SIG-M5 treated with dmso at 0.1 percent for 504 hours (cell line): ENCODE data around the gene RGR.
"Not testable (repeated sequence)": the region's sequence is repeated elsewhere in the genome, so short reads cannot be mapped to it uniquely, and the experiment has no call there.

Source experiments
- DNase-seq: peaks from one replicate; lab custom pipeline; 2025; ENCODE audit not compliant: unreplicated experiment; lab: John Stamatoyannopoulos, UW

Gene RGR

GRCh38 chr10:84256510-84257342 is 11.9 kb downstream of the RGR start:
- DNase-seq = no peak

DNA sequence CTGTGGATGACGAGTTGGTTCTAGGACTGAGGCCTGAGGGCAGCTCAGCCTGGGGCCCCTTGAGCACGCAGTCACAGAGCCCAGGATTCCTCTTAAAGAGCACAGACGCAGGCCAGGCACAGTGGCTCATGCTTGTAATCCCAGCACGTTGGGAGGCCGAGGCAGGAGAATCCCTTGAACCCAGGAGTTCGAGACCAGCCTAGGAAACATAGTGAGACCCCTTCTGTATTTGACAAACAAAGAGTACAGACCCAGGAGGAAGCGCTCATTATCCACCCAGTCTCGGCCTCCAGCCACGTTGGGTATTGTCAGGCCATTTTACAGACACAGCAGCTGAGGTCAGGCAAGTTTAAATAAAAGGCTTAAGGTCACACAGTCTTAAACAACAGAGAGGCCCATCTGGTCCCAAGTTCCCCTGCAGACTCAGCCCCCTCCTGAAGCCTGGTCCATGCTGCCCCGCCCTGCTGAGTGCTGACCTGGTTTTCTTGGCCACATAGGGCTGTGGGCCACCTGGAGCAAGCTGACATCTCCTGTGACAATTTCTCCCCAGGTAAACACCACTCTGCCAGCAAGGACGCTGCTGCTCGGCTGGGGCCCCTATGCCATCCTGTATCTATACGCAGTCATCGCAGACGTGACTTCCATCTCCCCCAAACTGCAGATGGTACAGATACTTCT is 12.6 kb downstream of the RGR start:
- DNase-seq = no peak

GRCh38 chr10:84258034-84258695 is 13.3 kb downstream of the RGR start:
- no peak for DNase-seq

- DNase-seq = no peak
Observed at GRCh38 chr10:84261236-84261915, 16.5 kb downstream of the RGR start.

DNA sequence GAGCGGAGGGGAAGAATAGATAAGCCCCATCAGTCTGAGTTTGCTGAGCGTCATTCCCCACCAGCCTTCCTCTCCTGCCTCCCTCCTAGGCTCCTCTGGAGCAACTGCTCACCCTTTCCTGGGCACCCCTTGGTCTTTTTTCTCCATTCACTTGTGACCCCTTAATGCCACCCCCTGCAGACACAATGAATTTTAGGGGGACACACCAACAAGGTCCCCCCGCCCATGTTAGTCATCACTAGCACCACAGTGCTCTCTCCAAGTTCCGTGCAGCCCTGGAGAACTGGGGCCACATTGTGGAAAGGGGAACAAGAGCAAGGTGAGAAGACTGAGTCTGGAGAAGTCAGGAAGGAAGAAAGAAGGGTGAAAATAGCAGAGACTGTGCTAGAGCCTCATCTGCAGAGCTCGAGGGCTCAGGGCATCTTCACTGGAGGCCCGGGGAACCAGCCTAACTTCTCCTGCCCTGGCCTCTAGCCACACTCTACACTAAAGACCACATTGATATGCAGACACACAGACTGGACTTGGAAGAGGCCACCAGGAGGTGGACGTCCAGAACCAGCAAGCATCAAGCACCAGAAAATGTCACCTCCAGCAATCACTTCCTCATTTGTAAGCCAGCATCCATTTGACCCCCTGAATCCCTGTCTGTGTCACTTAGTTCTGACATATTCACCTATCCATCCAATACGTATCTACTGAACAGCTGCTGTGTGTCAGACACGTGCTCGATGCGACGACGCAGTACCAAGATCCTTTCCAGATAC is 17.5 kb downstream of the RGR start:
- no peak for DNase-seq

- DNase-seq = no peak
Observed at GRCh38 chr10:84263716-84264115, 18.9 kb downstream of the RGR start.

DNA sequence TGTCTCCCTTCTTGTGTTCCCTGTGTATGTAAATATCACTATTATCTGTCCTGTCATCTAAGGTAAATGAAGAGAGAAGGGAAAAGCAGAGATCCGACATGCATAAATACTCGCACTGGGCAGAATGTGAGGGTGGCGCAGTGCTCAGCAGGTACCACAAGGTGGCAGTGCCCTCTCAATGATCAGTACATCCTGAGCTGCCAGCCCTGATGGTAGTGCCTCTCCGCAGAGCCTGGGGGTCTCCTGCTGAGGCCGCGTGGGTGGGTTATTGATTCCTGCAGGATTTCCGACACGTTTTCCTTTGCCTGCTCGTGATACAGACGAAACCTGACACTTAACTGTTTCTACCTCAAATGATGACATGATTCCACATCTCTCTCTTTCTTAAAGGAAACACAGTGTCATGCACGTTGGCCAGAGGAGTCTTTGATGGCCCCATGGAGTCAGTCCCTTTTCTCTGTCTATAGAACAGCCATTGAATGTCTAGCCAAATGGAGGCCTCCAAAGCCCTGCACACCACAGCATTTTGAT is 19.8 kb downstream of the RGR start:
- DNase-seq = peak; percentile 42

- DNase-seq = no peak
Observed at GRCh38 chr10:84265418-84265817, 20.6 kb downstream of the RGR start.

DNA sequence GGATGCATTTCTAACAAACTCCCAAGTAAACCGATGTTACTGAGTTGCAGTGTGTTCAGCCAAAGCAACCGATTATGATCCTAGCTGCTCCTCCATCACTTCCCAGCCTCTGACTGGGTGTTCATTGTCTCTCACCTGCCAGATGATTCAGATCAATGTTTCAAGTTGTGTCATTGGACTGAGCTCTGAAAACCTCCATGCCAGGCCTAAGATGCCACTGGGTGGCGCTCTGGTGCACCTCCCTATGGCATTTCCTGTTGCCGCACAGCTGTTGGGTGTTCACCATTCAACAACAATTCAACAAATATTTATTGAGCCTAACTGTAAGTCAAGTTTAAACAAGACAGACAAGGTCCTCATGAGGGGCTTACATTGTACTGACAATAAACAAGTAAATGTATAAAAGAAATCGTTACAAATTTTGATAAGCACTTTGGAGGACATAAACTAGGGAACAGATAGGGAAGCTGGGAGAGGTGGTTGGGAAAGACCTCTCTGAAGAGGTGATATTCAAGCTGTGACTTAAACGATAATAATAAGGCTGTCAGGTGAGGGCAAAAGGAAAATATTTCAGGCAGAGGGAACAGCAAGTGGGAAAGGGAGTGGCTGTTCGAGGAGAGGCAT is 22.8 kb downstream of the RGR start:
- no peak for DNase-seq

DNA sequence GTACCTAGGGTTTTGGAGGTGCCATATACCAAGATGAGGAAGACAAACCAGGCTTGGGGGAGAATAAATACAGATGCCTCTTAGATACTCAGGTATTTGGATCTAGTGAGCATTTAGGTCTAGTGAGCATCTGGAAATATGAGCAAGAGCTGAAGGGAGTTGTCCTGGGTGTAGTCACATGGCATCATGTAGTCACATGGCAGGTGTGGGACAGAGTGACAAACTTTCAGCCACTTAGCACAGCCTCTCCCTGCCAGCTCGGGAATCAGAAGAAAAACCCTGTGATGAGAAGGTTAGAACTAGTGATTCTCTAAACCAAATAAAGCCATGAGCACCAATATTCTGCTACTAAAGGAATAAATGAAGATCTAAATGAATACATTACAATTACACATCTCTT is 24.3 kb downstream of the RGR start:
- no peak for DNase-seq

DNA sequence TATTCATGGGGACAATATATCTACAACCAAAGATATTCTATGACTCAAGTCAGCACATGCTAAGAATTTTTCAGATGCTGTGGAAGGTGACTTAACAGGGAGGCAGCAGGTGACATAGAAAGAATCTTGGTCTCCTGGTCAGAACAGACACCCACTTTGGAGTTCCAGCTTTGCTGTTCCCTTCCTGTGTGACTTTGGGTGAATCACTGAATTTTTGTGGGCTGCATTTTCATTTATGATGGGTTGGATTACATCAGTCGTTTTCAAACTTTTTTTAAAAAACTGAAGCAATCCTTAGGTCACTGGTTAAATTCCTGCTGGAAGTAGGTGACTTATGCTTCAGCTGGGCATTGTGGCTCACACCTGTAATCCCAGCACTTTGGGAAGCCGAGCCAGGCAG is 24.9 kb downstream of the RGR start:
- DNase-seq = no peak

GRCh38 chr10:84270708-84271107 is 25.9 kb downstream of the RGR start:
- DNase-seq = no peak

DNA sequence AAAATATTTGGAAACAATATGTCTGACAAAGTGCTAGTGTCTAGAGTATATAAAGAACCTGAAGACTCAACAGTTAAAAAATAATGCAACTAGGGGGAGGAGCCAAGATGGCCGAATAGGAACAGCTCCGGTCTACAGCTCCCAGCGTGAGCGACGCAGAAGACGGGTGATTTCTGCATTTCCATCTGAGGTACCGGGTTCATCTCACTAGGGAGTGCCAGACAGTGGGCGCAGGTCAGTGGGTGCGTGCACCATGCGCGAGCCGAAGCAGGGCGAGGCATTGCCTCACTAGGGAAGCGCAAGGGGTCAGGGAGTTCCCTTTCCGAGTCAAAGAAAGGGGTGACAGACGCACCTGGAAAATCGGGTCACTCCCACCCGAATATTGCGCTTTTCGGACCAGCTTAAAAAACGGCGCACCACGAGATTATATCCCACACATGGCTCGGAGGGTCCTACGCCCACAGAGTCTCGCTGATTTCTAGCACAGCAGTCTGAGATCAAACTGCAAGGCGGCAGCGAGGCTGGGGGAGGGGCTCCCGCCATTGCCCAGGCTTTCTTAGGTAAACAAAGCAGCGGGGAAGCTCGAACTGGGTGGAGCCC is 35.1 kb downstream of the RGR start:
- DNase-seq = not testable (repeated sequence)

DNA sequence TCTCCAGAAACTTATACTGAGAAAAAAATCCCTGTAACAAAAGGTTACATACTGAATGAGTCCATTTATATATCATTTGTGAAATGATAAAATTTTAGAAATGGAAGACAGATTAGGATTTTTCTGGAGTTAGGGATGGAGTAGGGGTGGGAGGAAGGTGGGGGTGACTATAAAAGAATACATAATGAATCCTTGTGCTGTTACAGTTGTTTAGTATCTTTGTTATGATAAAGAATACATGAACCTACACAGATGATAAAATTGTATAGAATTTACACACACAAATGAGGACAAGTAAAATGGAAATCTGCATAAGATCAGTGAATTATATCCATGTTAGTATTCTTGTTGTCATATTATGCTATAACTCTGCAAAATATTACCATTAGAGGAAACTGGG is 41.8 kb downstream of the RGR start:
- DNase-seq = no peak

- DNase-seq = no peak
Observed at GRCh38 chr10:84288151-84288550, 43.3 kb downstream of the RGR start.

DNA sequence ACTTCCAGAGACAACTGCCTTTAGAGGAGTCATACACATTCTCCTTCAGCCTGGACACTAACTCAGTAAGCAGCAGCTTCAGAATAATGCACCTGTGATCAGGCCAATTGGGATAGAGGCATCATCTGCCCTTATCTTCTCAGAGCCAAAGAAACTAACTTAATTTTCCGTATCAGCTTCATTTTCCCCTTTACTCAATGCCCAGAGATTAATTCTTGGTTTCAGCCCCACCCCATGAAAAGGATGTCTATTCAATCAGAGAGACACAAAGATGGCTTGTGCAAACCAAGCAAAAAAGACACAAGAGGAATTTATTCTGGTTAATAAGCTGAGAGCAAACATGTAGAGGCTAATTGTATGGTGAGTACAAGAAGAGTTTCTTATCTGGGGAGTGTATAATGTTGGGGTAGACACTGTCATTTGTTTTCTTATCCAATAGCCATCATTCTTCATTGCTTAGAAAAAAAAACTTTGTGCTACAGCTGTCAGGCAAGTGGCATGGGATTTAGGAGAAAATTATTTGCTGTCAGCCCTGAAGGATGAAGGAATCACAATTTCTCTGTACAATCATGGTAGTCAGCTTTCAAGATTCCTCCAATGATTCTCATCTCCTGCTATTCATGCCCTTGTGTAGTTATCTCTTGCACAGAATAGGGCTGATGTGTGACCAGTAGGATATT is 44.8 kb downstream of the RGR start:
- DNase-seq = no peak

- DNase-seq = no peak
Observed at GRCh38 chr10:84290235-84290634, 45.4 kb downstream of the RGR start.

DNA sequence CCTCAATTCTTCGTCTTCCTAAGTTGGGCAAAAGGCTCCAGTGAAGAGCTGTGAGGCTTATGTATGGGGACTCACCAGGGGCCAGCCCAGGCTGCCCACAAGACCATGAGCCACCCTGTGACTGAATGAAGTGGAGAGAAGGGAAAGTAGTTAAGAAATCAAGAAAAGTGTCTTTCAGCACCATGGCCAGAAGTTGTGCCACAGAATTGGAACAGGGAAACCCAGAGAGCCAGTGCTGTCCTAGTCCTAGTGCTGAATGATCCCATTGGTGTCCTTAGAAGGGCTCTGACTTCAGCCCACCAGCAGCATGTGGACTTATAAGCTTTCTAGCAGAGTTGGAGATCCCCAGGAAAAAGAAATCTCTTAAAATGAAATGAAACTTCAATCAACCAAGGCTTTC is 46.5 kb downstream of the RGR start:
- DNase-seq = peak; percentile 45

DNA sequence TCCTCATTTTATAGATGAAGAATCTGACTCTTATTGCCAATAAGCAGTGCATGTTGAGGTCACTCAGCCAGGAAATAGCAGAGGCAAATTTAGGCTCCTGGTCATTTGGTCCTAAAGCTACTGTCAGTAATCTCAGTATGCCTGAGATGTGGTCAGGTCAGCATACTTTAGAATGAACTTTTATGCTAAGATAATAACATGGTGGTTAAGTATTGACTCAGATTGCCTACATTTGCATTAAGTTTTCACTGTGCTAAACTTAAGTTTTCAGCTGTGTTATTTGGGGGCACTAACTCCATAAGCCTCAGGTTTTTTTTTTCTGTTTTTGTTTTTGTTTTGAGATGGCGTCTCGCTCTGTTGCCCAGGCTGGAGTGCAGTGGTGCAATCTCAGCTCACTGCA is 47.6 kb downstream of the RGR start:
- DNase-seq = no peak
